Adipocyte (in vitro differentiated cells): ENCODE data around the gene TNS1.

Source experiments
- DNase-seq: peaks from one replicate; pipeline ENCODE4 v3.0.0-alpha.2; 2015; ENCODE audit warnings: low read depth
- H3K27me3 ChIP-seq: replicated peaks from 2 replicates; pipeline ENCODE4 v1.7.0; 2013; ENCODE audit warnings: mild to moderate bottlenecking, low read length, moderate library complexity; ENCODE audit not compliant: control insufficient read depth, insufficient read depth
- H3K36me3 ChIP-seq: 2 replicates; pipeline ENCODE4 v1.7.0; 2013; ENCODE audit warnings: low read length, mild to moderate bottlenecking, moderate library complexity; ENCODE audit not compliant: control insufficient read depth, insufficient read depth, severe bottlenecking
- H3K4me1 ChIP-seq: 2 replicates; pipeline ENCODE4 v1.7.0; 2013; ENCODE audit warnings: mild to moderate bottlenecking, low read length, moderate library complexity; ENCODE audit not compliant: control insufficient read depth, insufficient read depth
- H3K4me3 ChIP-seq: 2 replicates; pipeline ENCODE4 v1.7.0; 2013; ENCODE audit warnings: mild to moderate bottlenecking, low read length, moderate library complexity
- H3K9ac ChIP-seq: 2 replicates; pipeline ENCODE4 v1.7.0; 2013; ENCODE audit warnings: mild to moderate bottlenecking, low read length, moderate library complexity
- H3K9me3 ChIP-seq: 2 replicates; pipeline ENCODE4 v1.7.0; 2013; ENCODE audit warnings: mild to moderate bottlenecking, low read length, moderate library complexity; ENCODE audit not compliant: control insufficient read depth

The TNS1 gene

GRCh38 chr2:217795067-217795466 is 207.7 kb downstream of the TNS1 start:
- Histone ChIP-seq H3K36me3 (peaks cover 21% of the 10 kb centered on the region), H3K4me1 (peaks cover 50% of the 10 kb centered on the region), H3K9me3 (no peaks in the 10 kb centered on the region), H3K4me3 (no peak overlapping the region), H3K27me3 (no peaks in the 10 kb centered on the region), H3K9ac (no peak overlapping the region)
- DNase-seq: no peak

DNA sequence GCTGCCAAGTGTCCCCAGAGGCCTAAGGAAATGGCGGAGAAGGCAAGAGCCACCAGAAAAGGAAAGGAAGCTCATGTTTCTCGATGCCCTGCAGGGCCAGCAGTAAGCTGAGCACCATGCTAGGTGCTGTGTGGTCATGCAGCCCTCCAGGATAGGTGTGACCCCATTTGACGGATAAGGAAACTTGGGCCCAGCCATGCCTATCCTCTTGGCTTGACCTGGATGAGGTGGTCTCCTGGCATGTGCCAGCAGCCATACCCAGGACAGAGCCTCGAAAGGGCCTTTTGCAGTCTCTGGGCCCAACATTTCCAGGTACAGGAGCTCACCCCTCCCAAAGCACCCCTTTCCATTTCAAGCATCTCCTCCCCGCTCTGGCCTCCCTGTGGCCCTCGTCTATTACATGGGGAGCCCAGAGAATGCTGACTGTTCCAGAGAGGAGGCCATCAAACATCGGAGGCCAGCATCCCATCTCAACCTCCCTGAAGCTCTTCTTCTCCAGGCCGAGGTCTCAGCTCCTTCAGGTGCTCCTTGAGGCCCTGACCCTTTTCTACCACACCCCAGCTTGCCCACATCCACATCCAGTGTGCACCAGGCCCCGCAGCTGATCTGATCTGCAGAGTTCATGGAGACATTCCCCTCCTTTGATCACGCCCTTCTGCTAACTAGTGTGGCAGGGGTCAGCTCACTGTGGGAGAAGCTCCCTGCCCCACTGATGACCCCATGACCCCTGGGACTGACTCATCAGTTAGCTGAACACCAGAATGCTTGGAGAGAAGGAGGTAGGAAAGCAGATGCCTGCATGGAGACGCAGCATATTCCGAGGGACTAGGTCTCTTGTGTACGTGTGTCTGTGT is 208.4 kb downstream of the TNS1 start:
- Histone ChIP-seq H3K9ac (no peak overlapping the region), H3K9me3 (no peaks in the 10 kb centered on the region), H3K4me1 (peaks cover 51% of the 10 kb centered on the region), H3K4me3 (no peak overlapping the region), H3K27me3 (no peaks in the 10 kb centered on the region), H3K36me3 (peaks cover 14% of the 10 kb centered on the region)
- DNase-seq: no peak

GRCh38 chr2:217793566-217794132 is 209.1 kb downstream of the TNS1 start:
- peaks cover 9% of the 10 kb centered on the region for H3K36me3 ChIP-seq
- peak overlapping the region; percentile 10 for H3K9ac ChIP-seq
- H3K4me3 ChIP-seq: no peak overlapping the region
- DNase-seq: no peak
- no peaks in the 10 kb centered on the region for H3K9me3 ChIP-seq
- H3K27me3 ChIP-seq: no peaks in the 10 kb centered on the region
- peaks cover 56% of the 10 kb centered on the region for H3K4me1 ChIP-seq

DNA sequence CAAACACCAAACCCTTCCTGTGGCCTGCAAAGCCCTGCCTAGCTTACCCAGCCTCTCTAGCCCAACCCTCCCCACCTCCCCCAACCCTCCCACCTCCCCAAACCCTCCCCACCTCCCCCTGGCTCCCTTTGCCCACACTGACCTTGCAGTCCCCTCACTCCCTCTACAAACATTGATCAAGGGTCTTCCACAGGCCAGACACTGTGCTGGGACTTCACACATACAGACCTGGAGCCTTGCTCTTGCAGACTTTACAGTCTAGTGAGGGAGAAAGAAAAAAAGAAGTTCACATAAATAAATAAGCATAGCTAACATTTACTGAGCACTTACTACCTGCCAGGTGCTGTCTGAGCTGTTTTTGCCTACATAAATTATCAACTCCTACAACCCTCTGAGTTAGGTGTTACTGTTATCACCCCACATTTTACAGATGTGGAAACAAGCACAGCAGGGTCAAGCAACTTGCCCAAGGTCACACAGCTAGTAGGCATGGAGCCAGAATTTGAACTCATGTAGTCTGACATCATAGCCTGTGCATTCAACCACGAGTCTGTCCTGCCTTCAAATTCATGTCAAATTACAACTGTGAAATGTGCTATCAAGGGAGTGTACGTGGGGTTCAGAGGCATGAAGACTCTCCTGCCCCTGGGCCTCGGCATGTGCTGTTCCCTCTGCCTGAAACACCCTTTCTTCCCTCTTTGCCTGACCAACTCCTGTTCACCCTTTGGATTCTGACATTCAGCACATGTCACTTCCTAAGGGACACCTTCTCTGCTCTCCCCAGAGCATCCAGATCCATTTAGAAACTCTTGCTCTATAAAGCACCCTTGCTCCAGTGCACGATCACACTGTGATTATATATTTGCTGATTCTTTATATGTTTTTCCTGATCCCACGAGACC is 209.9 kb downstream of the TNS1 start:
- peak overlapping the region; percentile 10 for H3K9ac ChIP-seq
- H3K27me3 ChIP-seq: no peaks in the 10 kb centered on the region
- peaks cover 57% of the 10 kb centered on the region for H3K4me1 ChIP-seq
- no peak overlapping the region for H3K4me3 ChIP-seq
- H3K36me3 ChIP-seq: peaks cover 15% of the 10 kb centered on the region
- no peaks in the 10 kb centered on the region for H3K9me3 ChIP-seq
- DNase-seq: no peak

- H3K9me3 ChIP-seq: no peaks in the 10 kb centered on the region
- no peaks in the 10 kb centered on the region for H3K27me3 ChIP-seq
- H3K36me3 ChIP-seq: peaks cover 13% of the 10 kb centered on the region
- DNase-seq: no peak
- H3K4me1 ChIP-seq: peaks cover 57% of the 10 kb centered on the region
- no peak overlapping the region for H3K9ac ChIP-seq
- H3K4me3 ChIP-seq: no peak overlapping the region
These were observed 211.2 kb downstream of the TNS1 start for GRCh38 chr2:217791551-217791950.

- peaks cover 51% of the 10 kb centered on the region for H3K4me1 ChIP-seq
- no peak overlapping the region for H3K4me3 ChIP-seq
- H3K9me3 ChIP-seq: no peaks in the 10 kb centered on the region
- peak overlapping the region; percentile 34 for H3K9ac ChIP-seq
- peaks cover 18% of the 10 kb centered on the region for H3K36me3 ChIP-seq
- peak; percentile 71 for DNase-seq
- H3K27me3 ChIP-seq: no peaks in the 10 kb centered on the region
These were observed 212.0 kb downstream of the TNS1 start for GRCh38 chr2:217790681-217791392.

DNA sequence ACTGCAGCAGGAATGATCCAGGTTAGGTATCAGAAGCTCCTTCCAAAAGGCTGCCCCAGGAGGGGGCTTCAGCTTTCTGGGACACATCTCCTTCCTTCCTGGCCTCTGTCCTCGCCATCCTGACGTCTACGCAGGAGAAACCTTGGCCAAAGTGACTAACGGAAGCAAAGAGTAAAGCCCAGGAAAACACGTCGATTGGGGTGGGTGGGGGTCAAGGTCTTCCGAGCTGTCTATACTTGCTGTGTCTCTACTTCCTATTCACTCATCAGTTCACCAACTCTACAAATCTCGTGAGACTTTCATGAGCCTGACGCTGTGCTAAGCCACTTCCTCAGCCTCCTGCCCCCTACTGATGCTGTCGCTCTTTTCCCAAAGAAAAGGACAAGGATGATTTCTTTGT is 212.6 kb downstream of the TNS1 start:
- Histone ChIP-seq H3K9ac (no peak overlapping the region), H3K27me3 (no peaks in the 10 kb centered on the region), H3K4me1 (peaks cover 47% of the 10 kb centered on the region), H3K4me3 (no peak overlapping the region), H3K9me3 (no peaks in the 10 kb centered on the region), H3K36me3 (peaks cover 18% of the 10 kb centered on the region)
- DNase-seq: no peak

DNA sequence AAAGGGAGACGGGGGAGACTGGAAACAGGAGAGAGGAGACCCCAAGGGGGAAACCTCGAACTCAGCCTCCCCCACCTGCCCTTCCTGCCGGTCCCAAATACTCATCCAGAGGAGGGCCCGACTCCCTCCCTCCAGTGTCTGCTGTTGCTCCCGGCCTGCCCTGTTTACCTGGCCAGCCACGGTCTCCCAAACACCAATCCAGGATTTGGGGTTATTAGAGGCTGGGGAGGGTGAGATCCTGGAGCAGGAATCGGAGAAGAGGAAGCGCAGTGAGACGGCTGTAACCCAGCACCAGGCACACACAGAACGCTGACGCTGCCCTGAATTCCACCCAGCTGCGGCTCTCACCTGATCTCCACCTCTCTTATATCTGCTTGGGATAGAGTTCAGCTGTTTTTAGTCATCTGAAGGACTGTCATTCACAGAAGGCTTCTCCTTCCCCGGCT is 213.0 kb downstream of the TNS1 start:
- Histone ChIP-seq H3K36me3 (peaks cover 18% of the 10 kb centered on the region), H3K4me1 (peaks cover 43% of the 10 kb centered on the region), H3K4me3 (no peak overlapping the region), H3K9me3 (no peaks in the 10 kb centered on the region), H3K27me3 (no peaks in the 10 kb centered on the region), H3K9ac (no peak overlapping the region)
- DNase-seq: no peak

DNA sequence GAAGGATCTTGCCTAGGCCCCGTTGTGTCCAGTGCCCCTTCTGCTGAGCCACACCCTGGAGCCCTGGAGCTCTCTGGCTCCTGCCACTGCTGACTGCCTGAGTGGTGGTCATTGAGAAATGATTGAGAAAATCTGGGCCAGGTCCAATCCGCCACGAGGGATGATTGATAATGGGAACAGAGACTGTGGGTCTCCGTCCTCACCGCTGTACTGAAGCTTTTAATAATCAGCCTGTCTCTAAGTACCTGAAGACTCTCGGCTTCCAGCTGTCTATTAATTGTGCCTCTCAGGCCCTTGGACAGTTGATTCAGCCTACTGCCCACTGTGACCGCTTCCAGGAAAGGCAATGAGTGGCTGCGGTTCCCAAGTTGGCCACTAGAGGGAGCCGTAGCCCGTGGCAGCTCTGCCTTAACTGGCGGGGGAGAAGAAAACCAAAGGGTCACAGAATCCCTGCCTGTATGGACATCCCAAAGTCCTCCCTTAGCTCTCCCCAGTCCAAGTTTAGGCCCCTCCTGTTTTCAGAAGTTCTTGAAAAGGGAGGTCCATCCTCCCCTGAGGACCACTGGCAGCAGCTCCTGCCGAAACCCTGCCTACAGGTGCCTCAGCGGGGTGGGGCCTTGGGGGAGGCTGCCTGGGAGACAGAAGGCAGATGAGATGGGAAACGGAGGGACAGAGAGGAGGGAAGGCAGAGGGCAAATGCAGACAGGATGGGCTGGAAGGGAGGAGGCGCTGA is 213.6 kb downstream of the TNS1 start:
- Histone ChIP-seq H3K27me3 (no peaks in the 10 kb centered on the region), H3K4me1 (peaks cover 37% of the 10 kb centered on the region), H3K4me3 (no peak overlapping the region), H3K9me3 (no peaks in the 10 kb centered on the region), H3K9ac (no peak overlapping the region), H3K36me3 (peaks cover 18% of the 10 kb centered on the region)
- peak; percentile 85 for DNase-seq

- no peak for DNase-seq
These were observed 214.2 kb downstream of the TNS1 start for GRCh38 chr2:217788669-217789002.

More at GRCh38 chr2:217788669-217789002, 214.2 kb downstream of the TNS1 start:
- H3K36me3 ChIP-seq: peaks cover 18% of the 10 kb centered on the region
- no peak overlapping the region for H3K9ac ChIP-seq
- H3K4me3 ChIP-seq: no peak overlapping the region
- H3K9me3 ChIP-seq: no peaks in the 10 kb centered on the region
- H3K27me3 ChIP-seq: no peaks in the 10 kb centered on the region
- H3K4me1 ChIP-seq: peaks cover 31% of the 10 kb centered on the region
